WTC11 (cell line): ENCODE results near the gene HYAL2.

Source experiments
- CTCF ChIP-seq: fragments of 200-600 bp; IDR thresholded peaks from 2 replicates; pipeline ENCODE4 v1.8.0; 2022; ENCODE audit warnings: antibody characterized with exemption
- GABPB1 ChIP-seq: sonication (generic); formaldehyde crosslinking; IDR thresholded peaks from 2 replicates; pipeline ENCODE4 v1.8.1; 2023; ENCODE audit warnings: mild to moderate bottlenecking, missing genetic modification reagents
- NR3C1 ChIP-seq: sonication (generic); formaldehyde crosslinking; conservative IDR thresholded peaks from 2 replicates; pipeline ENCODE4 v1.8.1; 2023; ENCODE audit warnings: low read depth, mild to moderate bottlenecking, missing genetic modification reagents
- STAT6 ChIP-seq: sonication (generic); formaldehyde crosslinking; conservative IDR thresholded peaks from 2 replicates; pipeline ENCODE4 v1.8.1; 2023; ENCODE audit warnings: mild to moderate bottlenecking, low read depth, missing genetic modification reagents, moderate library complexity
- USF1 ChIP-seq: sonication (generic); formaldehyde crosslinking; IDR thresholded peaks from 2 replicates; pipeline ENCODE4 v1.8.0; 2022; ENCODE audit warnings: mild to moderate bottlenecking, missing genetic modification reagents
- ZNF121 ChIP-seq: sonication (generic); formaldehyde crosslinking; IDR thresholded peaks from 2 replicates; pipeline ENCODE4 v1.8.0; 2023; ENCODE audit warnings: missing genetic modification reagents

- no peak for TF ChIP-seq CTCF
- no peak for TF ChIP-seq NR3C1
- TF ChIP-seq STAT6 = no peak
- no peak for TF ChIP-seq USF1
- no peak for TF ChIP-seq ZNF121 (CRISPR knock-in tag)
- no peak for TF ChIP-seq GABPB1 (CRISPR knock-in tag)
These were observed 28.8 kb upstream of the HYAL2 start for GRCh38 chr3:50351323-50351697.
